GM23338 (cell line): ENCODE data around the gene SLC2A1. TPM values are rescaled to one million over a fixed set of nuclear protein-coding genes. Genes with fewer than 3 reads are reported as not detected.

Source experiments
- ATAC-seq: fragments of 200-7000 bp; cut with Tn5 transposase; 3 replicates; pipeline ENCODE4 v1.9.1; 2020
- DNase-seq: peaks from one replicate; pipeline ENCODE4 v3.0.0-alpha.2; 2015; ENCODE audit warnings: low spot score
- H2AFZ ChIP-seq: fragments of 200-600 bp; sonication (generic); 2 replicates; pipeline ENCODE4 v1.8.0; 2016; ENCODE audit warnings: antibody characterized with exemption, mild to moderate bottlenecking, moderate library complexity
- H3F3A ChIP-seq: fragments of 200-600 bp; sonication (generic); replicated peaks from 2 replicates; pipeline ENCODE4 v1.8.0; 2017; ENCODE audit warnings: antibody characterized with exemption, mixed run types, low read depth
- H3K27ac ChIP-seq: fragments of 200-600 bp; sonication (generic); 2 replicates; pipeline ENCODE4 v1.6.1; 2016; ENCODE audit warnings: low read depth
- H3K27me3 ChIP-seq: fragments of 200-600 bp; sonication (generic); 2 replicates; pipeline ENCODE4 v1.8.0; 2016; ENCODE audit warnings: mild to moderate bottlenecking, mixed run types, moderate library complexity; ENCODE audit not compliant: insufficient read depth
- H3K36me3 ChIP-seq: fragments of 200-600 bp; sonication (generic); 2 replicates; pipeline ENCODE4 v1.8.0; 2016; ENCODE audit warnings: mild to moderate bottlenecking; ENCODE audit not compliant: insufficient read depth
- H3K4me1 ChIP-seq: fragments of 200-600 bp; sonication (generic); 2 replicates; pipeline ENCODE4 v1.8.0; 2016; ENCODE audit warnings: mild to moderate bottlenecking, moderate library complexity; ENCODE audit not compliant: insufficient read depth
- H3K4me2 ChIP-seq: fragments of 200-600 bp; sonication (generic); 2 replicates; pipeline ENCODE4 v1.7.1; 2017; ENCODE audit warnings: mixed run types
- H3K4me3 ChIP-seq: fragments of 200-600 bp; sonication (generic); 2 replicates; pipeline ENCODE4 v1.6.1; 2016; ENCODE audit warnings: mixed run types
- H3K79me2 ChIP-seq: fragments of 200-600 bp; sonication (generic); replicated peaks from 2 replicates; pipeline ENCODE4 v1.8.0; 2017; ENCODE audit warnings: mild to moderate bottlenecking; ENCODE audit not compliant: insufficient read depth
- H3K9me2 ChIP-seq: fragments of 200-600 bp; sonication (generic); 2 replicates; pipeline ENCODE4 v1.8.0; 2017; ENCODE audit not compliant: insufficient read depth
- H4K20me1 ChIP-seq: fragments of 200-600 bp; sonication (generic); replicated peaks from 2 replicates; pipeline ENCODE4 v1.8.0; 2017; ENCODE audit warnings: mild to moderate bottlenecking; ENCODE audit not compliant: insufficient read depth
- H3K27ac Mint-ChIP-seq: 2 replicates; pipeline ENCODE4 v1.8.0; 2020; ENCODE audit warnings: inconsistent platforms, mild to moderate bottlenecking, moderate library complexity, mixed read lengths
- H3K27me3 Mint-ChIP-seq: 3 replicates; pipeline ENCODE4 v1.8.0; 2022; ENCODE audit warnings: low read depth, mild to moderate bottlenecking, moderate library complexity, mixed read lengths, inconsistent platforms; ENCODE audit not compliant: insufficient read depth, poor library complexity
- H3K36me3 Mint-ChIP-seq: 3 replicates; pipeline ENCODE4 v1.8.0; 2021; ENCODE audit warnings: low read depth, mild to moderate bottlenecking, inconsistent platforms, moderate library complexity, mixed read lengths
- H3K4me1 Mint-ChIP-seq: 3 replicates; pipeline ENCODE4 v1.8.0; 2020; ENCODE audit warnings: mild to moderate bottlenecking, inconsistent platforms, mixed read lengths
- H3K4me3 Mint-ChIP-seq: 3 replicates; pipeline ENCODE4 v1.8.0; 2021; ENCODE audit warnings: moderate library complexity, mild to moderate bottlenecking, inconsistent platforms, mixed read lengths
- H3K9me3 Mint-ChIP-seq: 3 replicates; pipeline ENCODE4 v1.8.0; 2020; ENCODE audit warnings: moderate library complexity, mild to moderate bottlenecking, inconsistent platforms, mixed read lengths
- CREB1 ChIP-seq: fragments of 250-450 bp; sonication (Bioruptor Pico); IDR thresholded peaks from 2 replicates; pipeline ENCODE4 v1.5.0; 2020; ENCODE audit warnings: low read depth, mild to moderate bottlenecking, moderate library complexity
- EZH2 ChIP-seq: fragments of 200-600 bp; sonication (generic); IDR thresholded peaks from one replicate; pipeline ENCODE4 v1.8.0; 2017; ENCODE audit warnings: antibody characterized with exemption, mild to moderate bottlenecking, low read depth; ENCODE audit not compliant: unreplicated experiment
- JUNB ChIP-seq: IDR thresholded peaks from one replicate; pipeline ENCODE4 v1.6.1; 2016; ENCODE audit warnings: antibody characterized with exemption; ENCODE audit not compliant: unreplicated experiment
- NANOG ChIP-seq: IDR thresholded peaks from 2 replicates; pipeline ENCODE4 v1.6.1; 2016; ENCODE audit warnings: antibody characterized with exemption, borderline replicate concordance
- POLR2AphosphoS5 ChIP-seq: IDR thresholded peaks from 2 replicates; pipeline ENCODE4 v1.6.1; 2016; ENCODE audit warnings: antibody characterized with exemption, low read depth
- STAT1 ChIP-seq: IDR thresholded peaks from one replicate; pipeline ENCODE4 v1.6.1; 2016; ENCODE audit warnings: antibody characterized with exemption; ENCODE audit not compliant: unreplicated experiment
- ZNF114 ChIP-seq: fragments of 250-450 bp; sonication (Bioruptor Pico); IDR thresholded peaks from 2 replicates; pipeline ENCODE4 v1.5.0; 2020; ENCODE audit warnings: mild to moderate bottlenecking, moderate library complexity
- ZNF331 ChIP-seq: fragments of 250-450 bp; sonication (Bioruptor Pico); IDR thresholded peaks from 2 replicates; pipeline ENCODE4 v1.5.0; 2020; ENCODE audit warnings: low read depth, mild to moderate bottlenecking, moderate library complexity
- polyA plus RNA-seq: library from polyadenylated mRNA; unstranded; fragments of >200 nt; fragmentation: Nextera tagmentation; extraction: Ambion mirVana; gene quantifications from 2 replicates; pipeline ENCODE4 v1.2.1, GENCODE V29; 2016
- total RNA-seq: library from RNA; depleted of rRNA; stranded (reverse); fragments of >200 nt; shearing (Covaris generic); gene quantifications from 2 replicates; pipeline ENCODE4 v1.2.3, GENCODE V29; 2014
- TF ChIP-seq, protein P1 (sequence below): IDR thresholded peaks from one replicate; pipeline ENCODE4 v1.6.1; 2018; ENCODE audit warnings: antibody characterized with exemption; ENCODE audit not compliant: unreplicated experiment
- TF ChIP-seq, protein P2 (sequence below): IDR thresholded peaks from 2 replicates; pipeline ENCODE4 v1.6.1; 2016; ENCODE audit warnings: antibody characterized with exemption

SLC2A1 gene
- total and polyA plus RNA-seq, 2 experiments from 2014 or later = 66.1 to 305 TPM

DNA sequence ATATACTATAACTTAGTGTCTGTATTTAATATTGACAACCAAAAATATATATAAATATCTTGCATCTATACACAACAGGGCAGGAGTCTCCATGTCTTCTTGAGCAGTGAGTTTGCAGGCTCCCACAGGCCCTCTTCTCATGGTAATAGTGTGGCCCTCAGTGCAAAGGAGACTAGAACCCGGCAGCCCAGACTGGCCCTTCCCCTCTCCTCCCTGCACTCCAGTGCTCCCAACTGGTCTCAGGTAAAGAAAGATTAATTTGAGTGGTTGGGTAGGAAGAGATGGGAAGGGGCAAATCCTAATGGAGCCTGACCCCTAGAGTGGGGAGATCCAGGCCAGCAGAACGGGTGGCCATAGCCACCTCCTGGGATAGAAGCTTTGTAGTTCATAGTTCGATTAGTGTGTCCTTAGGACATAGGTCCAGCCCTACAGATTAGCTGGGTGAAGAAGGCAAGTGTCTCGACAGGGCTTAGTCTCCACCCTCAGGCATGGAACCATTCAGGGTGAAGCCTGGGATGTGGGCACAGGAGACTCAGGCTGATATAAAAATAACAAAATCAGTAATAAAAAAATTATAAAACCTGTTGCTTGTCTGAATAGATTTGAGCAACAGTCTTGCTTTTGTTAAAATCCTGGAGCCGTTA is 32.3 kb downstream of the SLC2A1 start (continued):
- TF ChIP-seq, protein P1, sequence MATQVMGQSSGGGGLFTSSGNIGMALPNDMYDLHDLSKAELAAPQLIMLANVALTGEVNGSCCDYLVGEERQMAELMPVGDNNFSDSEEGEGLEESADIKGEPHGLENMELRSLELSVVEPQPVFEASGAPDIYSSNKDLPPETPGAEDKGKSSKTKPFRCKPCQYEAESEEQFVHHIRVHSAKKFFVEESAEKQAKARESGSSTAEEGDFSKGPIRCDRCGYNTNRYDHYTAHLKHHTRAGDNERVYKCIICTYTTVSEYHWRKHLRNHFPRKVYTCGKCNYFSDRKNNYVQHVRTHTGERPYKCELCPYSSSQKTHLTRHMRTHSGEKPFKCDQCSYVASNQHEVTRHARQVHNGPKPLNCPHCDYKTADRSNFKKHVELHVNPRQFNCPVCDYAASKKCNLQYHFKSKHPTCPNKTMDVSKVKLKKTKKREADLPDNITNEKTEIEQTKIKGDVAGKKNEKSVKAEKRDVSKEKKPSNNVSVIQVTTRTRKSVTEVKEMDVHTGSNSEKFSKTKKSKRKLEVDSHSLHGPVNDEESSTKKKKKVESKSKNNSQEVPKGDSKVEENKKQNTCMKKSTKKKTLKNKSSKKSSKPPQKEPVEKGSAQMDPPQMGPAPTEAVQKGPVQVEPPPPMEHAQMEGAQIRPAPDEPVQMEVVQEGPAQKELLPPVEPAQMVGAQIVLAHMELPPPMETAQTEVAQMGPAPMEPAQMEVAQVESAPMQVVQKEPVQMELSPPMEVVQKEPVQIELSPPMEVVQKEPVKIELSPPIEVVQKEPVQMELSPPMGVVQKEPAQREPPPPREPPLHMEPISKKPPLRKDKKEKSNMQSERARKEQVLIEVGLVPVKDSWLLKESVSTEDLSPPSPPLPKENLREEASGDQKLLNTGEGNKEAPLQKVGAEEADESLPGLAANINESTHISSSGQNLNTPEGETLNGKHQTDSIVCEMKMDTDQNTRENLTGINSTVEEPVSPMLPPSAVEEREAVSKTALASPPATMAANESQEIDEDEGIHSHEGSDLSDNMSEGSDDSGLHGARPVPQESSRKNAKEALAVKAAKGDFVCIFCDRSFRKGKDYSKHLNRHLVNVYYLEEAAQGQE = no peak
- TF ChIP-seq ZNF114 = no peak
- TF ChIP-seq JUNB = no peak
- no peak for TF ChIP-seq CREB1
- TF ChIP-seq NANOG = no peak
- no peak for TF ChIP-seq STAT1
- TF ChIP-seq EZH2 = no peak
- TF ChIP-seq, protein P2, sequence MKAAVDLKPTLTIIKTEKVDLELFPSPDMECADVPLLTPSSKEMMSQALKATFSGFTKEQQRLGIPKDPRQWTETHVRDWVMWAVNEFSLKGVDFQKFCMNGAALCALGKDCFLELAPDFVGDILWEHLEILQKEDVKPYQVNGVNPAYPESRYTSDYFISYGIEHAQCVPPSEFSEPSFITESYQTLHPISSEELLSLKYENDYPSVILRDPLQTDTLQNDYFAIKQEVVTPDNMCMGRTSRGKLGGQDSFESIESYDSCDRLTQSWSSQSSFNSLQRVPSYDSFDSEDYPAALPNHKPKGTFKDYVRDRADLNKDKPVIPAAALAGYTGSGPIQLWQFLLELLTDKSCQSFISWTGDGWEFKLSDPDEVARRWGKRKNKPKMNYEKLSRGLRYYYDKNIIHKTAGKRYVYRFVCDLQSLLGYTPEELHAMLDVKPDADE = no peak
- no peak for TF ChIP-seq ZNF331 (CRISPR knock-in tag)

DNA sequence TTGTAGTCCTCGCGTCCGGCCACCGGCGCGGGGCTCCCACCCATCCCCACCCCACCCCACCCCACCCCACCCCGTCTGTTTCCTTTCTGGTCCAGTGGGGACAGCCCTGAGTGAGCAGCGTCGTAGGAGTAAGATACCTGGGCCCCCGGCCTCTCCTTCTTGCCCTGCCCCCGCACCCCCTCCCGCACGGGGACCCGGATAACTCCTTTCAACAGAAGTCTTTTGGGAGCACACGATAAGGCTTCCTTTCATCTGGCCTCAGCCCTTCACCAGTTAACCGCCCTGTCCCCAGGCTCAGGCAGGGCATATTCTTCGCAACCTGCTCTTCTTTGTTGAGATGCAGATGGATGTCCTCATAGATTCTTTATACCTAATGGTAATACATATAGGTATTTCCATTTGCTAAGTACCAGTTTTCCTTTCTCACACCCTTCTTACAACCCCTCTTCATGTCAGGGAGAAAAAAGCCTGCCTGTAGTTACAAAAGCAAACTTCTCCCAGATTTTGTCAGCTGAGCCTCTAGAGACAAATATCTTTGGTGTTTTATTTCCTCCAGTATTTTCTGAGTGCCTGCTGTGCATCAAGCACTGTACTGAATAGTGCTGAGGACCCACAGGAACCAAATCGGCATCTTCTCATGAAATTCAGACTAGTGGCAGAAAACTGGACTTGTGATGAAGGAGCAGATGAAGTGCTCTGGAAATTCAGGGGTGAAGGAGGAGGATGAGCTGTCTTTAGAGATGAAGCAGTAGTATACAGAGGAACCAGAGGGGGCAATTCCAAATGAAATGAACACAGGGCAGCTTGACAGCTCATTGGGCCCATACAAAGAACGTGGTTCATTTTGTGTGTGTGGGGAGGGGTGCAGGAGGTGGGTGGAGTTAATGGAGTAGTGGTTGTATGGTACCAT is 33.6 kb downstream of the SLC2A1 start:
- Mint-ChIP-seq H3K9me3 (no peaks in the 10 kb centered on the region), H3K36me3 (peaks cover 51% of the 10 kb centered on the region), H3K4me3 (peak overlapping the region; percentile 64), H3K27me3 (peaks cover 20% of the 10 kb centered on the region), H3K4me1 (peaks cover 39% of the 10 kb centered on the region), H3K27ac (peak overlapping the region; percentile 70)
- TF ChIP-seq NANOG (no peak), STAT1 (no peak), POLR2AphosphoS5 (peak; percentile 26; the same call in 1 of the 2 replicates), ZNF331 (CRISPR knock-in tag) (no peak), ZNF114 (no peak), JUNB (no peak)
- TF ChIP-seq, protein P2 = no peak
- Histone ChIP-seq H4K20me1 (peaks cover 17% of the 10 kb centered on the region; the same call in 1 of the 2 replicates), H3K27ac (peak overlapping the region; percentile 83; the same call in 1 of the 2 replicates), H3K36me3 (peaks cover 23% of the 10 kb centered on the region), H3F3A (peaks cover 48% of the 10 kb centered on the region), H3K9me2 (no peaks in the 10 kb centered on the region), H3K4me1 (peaks cover 20% of the 10 kb centered on the region), H3K27me3 (no peaks in the 10 kb centered on the region), H3K79me2 (no peaks in the 10 kb centered on the region), H2AFZ (no peak overlapping the region), H3K4me2 (peak overlapping the region; percentile 87), H3K4me3 (peak overlapping the region; percentile 59)
- DNase-seq = peak; percentile 75
- ATAC-seq = peak; percentile 22
